Kidney epithelial cell (primary cell): ENCODE data around the gene MID1. TPM values are rescaled to one million over a fixed set of nuclear protein-coding genes. Genes with fewer than 3 reads are reported as not detected.

ENCODE experiments used
- DNase-seq: peaks from one replicate; pipeline ENCODE4 v3.0.0-alpha.2; 2010; ENCODE audit warnings: low read depth
- H3K27me3 ChIP-seq: 2 replicates; pipeline ENCODE4 v1.6.0; 2011; ENCODE audit warnings: low read length; ENCODE audit not compliant: control insufficient read depth, insufficient read depth
- H3K36me3 ChIP-seq: 2 replicates; pipeline ENCODE4 v1.5.1; 2011; ENCODE audit warnings: low read length; ENCODE audit not compliant: control insufficient read depth, insufficient read depth
- H3K4me3 ChIP-seq: 2 replicates; pipeline ENCODE4 v1.5.1; 2011; ENCODE audit warnings: low read depth, mild to moderate bottlenecking, control low read depth, low read length
- total RNA-seq: library from RNA; depleted of rRNA; stranded (reverse); fragments of >200 nt; gene quantifications from 2 replicates; pipeline ENCODE4 v1.2.3, GENCODE V29; 2015
- TF ChIP-seq, protein P1 (sequence below): IDR thresholded peaks from 2 replicates; pipeline ENCODE4 v1.5.1; 2011; ENCODE audit warnings: mild to moderate bottlenecking, moderate library complexity, low read length, control low read depth, inconsistent platforms; ENCODE audit not compliant: insufficient read depth, poor library complexity, severe bottlenecking

Gene MID1
- total RNA-seq, 1 donor from 2014 or later = 13.5 TPM

DNA sequence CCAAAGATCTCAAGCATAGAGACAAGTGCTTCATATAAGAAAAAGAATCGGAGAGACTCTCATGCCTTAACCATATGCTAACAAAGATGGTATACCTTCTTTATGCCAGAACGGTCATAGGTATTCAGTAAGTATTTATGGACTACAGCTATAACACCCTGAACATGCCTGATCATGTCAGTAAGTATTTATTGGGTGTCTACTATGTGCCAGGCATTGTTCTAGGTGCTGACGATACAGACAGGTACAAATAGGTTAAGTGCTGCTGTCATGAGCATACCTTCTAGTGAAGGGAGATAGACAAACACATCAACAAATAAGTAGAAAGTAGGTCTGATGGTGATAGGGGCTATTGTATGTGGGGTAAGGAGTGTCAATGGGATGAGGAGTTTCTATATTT is 9.5 kb upstream of the MID1 start:
- Histone ChIP-seq H3K4me3 (no peak overlapping the region), H3K27me3 (no peaks in the 10 kb centered on the region), H3K36me3 (no peaks in the 10 kb centered on the region)
- no peak for DNase-seq
- TF ChIP-seq, protein P1, sequence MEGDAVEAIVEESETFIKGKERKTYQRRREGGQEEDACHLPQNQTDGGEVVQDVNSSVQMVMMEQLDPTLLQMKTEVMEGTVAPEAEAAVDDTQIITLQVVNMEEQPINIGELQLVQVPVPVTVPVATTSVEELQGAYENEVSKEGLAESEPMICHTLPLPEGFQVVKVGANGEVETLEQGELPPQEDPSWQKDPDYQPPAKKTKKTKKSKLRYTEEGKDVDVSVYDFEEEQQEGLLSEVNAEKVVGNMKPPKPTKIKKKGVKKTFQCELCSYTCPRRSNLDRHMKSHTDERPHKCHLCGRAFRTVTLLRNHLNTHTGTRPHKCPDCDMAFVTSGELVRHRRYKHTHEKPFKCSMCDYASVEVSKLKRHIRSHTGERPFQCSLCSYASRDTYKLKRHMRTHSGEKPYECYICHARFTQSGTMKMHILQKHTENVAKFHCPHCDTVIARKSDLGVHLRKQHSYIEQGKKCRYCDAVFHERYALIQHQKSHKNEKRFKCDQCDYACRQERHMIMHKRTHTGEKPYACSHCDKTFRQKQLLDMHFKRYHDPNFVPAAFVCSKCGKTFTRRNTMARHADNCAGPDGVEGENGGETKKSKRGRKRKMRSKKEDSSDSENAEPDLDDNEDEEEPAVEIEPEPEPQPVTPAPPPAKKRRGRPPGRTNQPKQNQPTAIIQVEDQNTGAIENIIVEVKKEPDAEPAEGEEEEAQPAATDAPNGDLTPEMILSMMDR = no peak

GRCh38 chrX:10628906-10629305 is 8.5 kb upstream of the MID1 start:
- DNase-seq = no peak
- Histone ChIP-seq H3K36me3 (no peaks in the 10 kb centered on the region), H3K27me3 (no peaks in the 10 kb centered on the region), H3K4me3 (no peak overlapping the region)
- TF ChIP-seq, protein P1 = no peak

DNA sequence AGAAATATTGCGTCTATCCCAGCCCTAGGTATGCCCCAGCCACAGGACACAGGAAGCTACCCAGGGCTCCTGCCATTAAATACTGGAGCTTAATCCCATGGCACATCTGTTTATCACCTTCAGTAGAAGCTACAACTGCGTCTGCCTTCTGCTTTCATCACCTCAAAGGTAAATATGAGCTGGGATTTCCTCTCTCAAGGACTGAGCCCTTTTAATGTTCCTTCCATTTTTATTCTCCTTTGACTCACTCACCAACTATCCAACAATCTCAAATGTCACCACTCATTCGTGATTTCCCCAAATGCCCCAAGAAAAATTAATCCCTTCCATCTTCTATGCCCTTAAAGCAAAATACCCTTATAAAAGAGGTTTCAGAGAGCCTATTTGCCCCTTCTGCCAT is 1.8 kb upstream of the MID1 start:
- no peak for DNase-seq
- TF ChIP-seq, protein P1 = no peak
- no peaks in the 10 kb centered on the region for H3K27me3 ChIP-seq
- H3K36me3 ChIP-seq = no peaks in the 10 kb centered on the region
- no peak overlapping the region for H3K4me3 ChIP-seq

DNA sequence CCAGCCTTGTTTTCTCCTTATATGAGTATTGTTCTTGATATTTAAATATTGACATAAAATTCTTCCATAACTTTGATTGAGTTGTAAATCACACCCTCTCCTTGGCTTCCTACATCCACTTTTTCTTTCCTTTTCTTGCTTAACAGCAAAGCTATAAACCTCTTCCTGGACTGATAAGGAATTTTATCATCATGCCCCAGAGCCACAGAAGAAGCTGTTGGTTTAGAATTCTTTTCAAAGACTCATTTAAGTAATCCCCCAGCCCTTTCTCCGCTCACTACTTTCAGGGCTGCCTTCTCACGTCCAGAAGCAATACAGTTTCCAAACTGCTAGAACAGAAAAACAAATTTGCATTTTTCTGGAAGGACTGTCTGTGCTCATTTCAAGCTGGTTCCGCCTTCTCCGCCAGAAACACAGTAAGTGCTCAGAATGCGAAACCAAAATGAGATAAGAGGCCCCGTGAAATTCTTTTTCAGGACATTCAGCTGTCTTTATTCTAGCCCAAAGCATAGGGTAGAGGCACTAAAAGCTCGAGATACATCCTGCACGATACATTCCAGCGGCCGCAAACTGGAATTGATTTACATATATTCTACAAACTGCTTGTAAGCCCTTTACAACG is 849 bp downstream of the MID1 start:
- Histone ChIP-seq H3K27me3 (no peaks in the 10 kb centered on the region), H3K36me3 (no peaks in the 10 kb centered on the region), H3K4me3 (peak overlapping the region; percentile 63)
- TF ChIP-seq, protein P1 = no peak
- DNase-seq = no peak

DNA sequence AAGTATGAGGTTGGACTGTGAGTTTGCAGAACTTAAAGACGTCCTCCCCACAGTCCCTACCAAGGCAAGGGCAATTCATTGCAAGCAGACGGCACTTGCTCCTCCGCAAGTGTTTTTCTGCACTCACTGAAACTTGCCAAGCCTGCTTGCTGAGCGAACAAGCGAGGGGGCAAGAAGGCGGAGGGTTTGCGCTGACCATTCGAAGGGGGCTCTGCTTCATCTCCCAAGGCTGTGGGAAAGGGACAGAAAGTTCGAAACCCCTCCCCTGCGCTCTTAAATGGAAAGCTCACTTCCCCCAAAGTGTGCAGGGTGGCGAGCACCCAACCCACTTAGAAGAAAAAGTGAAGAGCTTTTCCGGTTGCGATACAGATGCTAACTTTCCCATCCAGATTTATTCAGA is 1.4 kb downstream of the MID1 start:
- no peaks in the 10 kb centered on the region for H3K27me3 ChIP-seq
- DNase-seq = no peak
- TF ChIP-seq, protein P1 = no peak
- peak overlapping the region; percentile 63 for H3K4me3 ChIP-seq
- H3K36me3 ChIP-seq = no peaks in the 10 kb centered on the region

DNA sequence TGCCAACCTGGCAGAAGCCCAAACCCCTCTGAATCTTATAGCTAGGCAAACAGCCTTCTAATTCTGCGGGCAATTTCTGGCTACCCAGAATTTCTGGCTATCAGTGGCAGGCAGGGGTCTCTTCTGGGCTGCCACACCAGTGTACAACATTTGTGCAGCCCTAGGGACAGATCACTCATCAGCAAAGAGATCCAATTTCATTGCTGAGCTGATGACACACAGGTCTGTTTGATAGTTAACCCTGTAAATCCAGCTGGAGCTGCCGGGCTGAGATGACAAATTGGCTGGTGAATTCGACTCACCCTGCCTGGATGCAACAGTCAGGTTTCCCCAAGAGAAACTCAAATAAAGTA is 2.4 kb downstream of the MID1 start:
- H3K4me3 ChIP-seq = peak overlapping the region; percentile 63
- TF ChIP-seq, protein P1 = no peak
- DNase-seq = no peak
- no peaks in the 10 kb centered on the region for H3K36me3 ChIP-seq
- H3K27me3 ChIP-seq = no peaks in the 10 kb centered on the region
